K562 treated with DMSO at 1 percent for 48 hours (cell line): ENCODE results near the gene CD101. TPM values are rescaled to one million over a fixed set of nuclear protein-coding genes. Genes with fewer than 3 reads are reported as not detected.

Source experiments
- total RNA-seq: library from RNA; unstranded; fragments of 300-600 nt; gene quantifications from 2 replicates; pipeline ENCODE4 v1.2.3, GENCODE V29; 2022; ENCODE audit warnings: low replicate concordance; ENCODE audit errors: extremely low read depth

Gene CD101, protein sequence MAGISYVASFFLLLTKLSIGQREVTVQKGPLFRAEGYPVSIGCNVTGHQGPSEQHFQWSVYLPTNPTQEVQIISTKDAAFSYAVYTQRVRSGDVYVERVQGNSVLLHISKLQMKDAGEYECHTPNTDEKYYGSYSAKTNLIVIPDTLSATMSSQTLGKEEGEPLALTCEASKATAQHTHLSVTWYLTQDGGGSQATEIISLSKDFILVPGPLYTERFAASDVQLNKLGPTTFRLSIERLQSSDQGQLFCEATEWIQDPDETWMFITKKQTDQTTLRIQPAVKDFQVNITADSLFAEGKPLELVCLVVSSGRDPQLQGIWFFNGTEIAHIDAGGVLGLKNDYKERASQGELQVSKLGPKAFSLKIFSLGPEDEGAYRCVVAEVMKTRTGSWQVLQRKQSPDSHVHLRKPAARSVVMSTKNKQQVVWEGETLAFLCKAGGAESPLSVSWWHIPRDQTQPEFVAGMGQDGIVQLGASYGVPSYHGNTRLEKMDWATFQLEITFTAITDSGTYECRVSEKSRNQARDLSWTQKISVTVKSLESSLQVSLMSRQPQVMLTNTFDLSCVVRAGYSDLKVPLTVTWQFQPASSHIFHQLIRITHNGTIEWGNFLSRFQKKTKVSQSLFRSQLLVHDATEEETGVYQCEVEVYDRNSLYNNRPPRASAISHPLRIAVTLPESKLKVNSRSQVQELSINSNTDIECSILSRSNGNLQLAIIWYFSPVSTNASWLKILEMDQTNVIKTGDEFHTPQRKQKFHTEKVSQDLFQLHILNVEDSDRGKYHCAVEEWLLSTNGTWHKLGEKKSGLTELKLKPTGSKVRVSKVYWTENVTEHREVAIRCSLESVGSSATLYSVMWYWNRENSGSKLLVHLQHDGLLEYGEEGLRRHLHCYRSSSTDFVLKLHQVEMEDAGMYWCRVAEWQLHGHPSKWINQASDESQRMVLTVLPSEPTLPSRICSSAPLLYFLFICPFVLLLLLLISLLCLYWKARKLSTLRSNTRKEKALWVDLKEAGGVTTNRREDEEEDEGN
- not detected in 2 replicates for total RNA-seq

GRCh38 chr1:117001254-117001927, at the start of gene CD101:
Gene CD101, plus strand, starts transcription at chr1:117001760. Its CDS starts 58 bp downstream, at chr1:117001818.

DNA sequence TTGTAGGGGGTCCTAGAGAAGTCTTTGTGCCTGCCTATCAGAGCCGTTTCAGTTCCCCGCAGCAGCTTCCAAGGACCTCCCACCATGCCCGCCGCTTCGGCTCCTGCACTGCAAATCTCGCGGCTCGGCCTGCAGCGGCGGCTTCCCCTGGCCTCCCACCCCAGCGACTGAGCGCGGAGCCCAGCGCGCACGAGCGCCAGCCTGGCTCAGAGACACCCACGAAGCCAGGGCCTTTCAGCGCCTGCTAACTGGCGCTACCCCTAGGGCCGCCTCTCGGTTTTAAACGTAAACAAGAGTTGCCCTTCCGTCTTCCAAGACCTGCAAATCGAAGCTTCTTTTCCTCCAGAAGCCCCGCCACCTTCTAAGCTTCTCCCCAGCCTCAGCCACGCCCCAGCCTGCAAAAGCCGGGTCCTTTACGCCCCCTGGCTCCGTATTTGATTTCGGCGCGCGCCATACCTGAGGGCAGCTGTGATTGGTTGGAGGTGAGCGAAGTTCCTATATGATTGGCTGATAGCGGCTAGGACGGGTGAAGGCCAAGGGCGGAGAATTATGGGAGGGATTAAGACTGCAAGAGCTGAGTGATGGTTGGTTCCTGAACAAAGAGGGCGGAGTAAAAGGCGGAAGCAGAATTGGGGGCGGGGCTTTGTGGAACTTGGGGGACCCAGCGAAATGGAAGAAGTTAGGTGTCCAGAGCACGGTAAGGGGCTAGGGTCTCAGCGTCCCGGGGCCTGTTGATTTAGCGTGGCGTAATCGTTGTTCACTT, 58.3 kb downstream of the CD101 start, which contains the start of gene TTF2:
TTF2 (plus strand) TSS at position 649 of the 763 bp plus-strand sequence; CDS start at position 670, 21 bp downstream.

Other genes starting within 250 kb of the CD101 start
- gene CD2, start 247.3 kb upstream of the CD101 start, total RNA-seq: not detected in 2 replicates
- gene PTGFRN, start 91.8 kb upstream of the CD101 start, total RNA-seq: not detected in 2 replicates
- gene TTF2, start 58.6 kb downstream of the CD101 start, total RNA-seq: not detected in 2 replicates
- gene TRIM45, start 120.0 kb downstream of the CD101 start, total RNA-seq: not detected in 2 replicates
- not detected in 2 replicates for gene VTCN1, start 209.2 kb downstream of the CD101 start, total RNA-seq